ENCODE results near the gene SEC24B.
A peak's percentile ranks its signal among the peaks of the same experiment; 100 is the strongest.
"Not testable (repeated sequence)": the region's sequence is repeated elsewhere in the genome, so short reads cannot be mapped to it uniquely, and the experiment has no call there.

The SEC24B gene

GRCh38 chr4:109506890-109507289, 73.3 kb downstream of the SEC24B start:
- no peak for DNase-seq (ENCODE audit: low spot score)

- DNase-seq (ENCODE audit: low spot score), result no peak
These were observed 77.1 kb downstream of the SEC24B start for GRCh38 chr4:109510687-109511086.

GRCh38 chr4:109511414-109511813, 77.8 kb downstream of the SEC24B start:
- DNase-seq (ENCODE audit: low spot score), result no peak

- not testable (repeated sequence) for DNase-seq (ENCODE audit: low spot score)
These were observed 79.8 kb downstream of the SEC24B start for GRCh38 chr4:109513368-109513767.

GRCh38 chr4:109532182-109532581, 98.6 kb downstream of the SEC24B start:
- no peak for DNase-seq (ENCODE audit: low spot score)

GRCh38 chr4:109545401-109545800, 111.8 kb downstream of the SEC24B start:
- no peak for DNase-seq (ENCODE audit: low spot score)

GRCh38 chr4:109547394-109547793, 113.8 kb downstream of the SEC24B start:
- DNase-seq (ENCODE audit: low spot score), result no peak

GRCh38 chr4:109548655-109549054, 115.0 kb downstream of the SEC24B start:
- no peak for DNase-seq (ENCODE audit: low spot score)

- no peak for DNase-seq (ENCODE audit: low spot score)
These were observed 118.6 kb downstream of the SEC24B start for GRCh38 chr4:109552237-109552636.

GRCh38 chr4:109553130-109553529, 119.5 kb downstream of the SEC24B start:
- no peak for DNase-seq (ENCODE audit: low spot score)

GRCh38 chr4:109554971-109555370, 121.4 kb downstream of the SEC24B start:
- no peak for DNase-seq (ENCODE audit: low spot score)

GRCh38 chr4:109557433-109557832, 123.8 kb downstream of the SEC24B start:
- DNase-seq (ENCODE audit: low spot score), result no peak

- DNase-seq (ENCODE audit: low spot score), result not testable (repeated sequence)
These were observed 124.5 kb downstream of the SEC24B start for GRCh38 chr4:109558095-109558494.

- no peak for DNase-seq (ENCODE audit: low spot score)
These were observed 126.0 kb downstream of the SEC24B start for GRCh38 chr4:109559625-109559982.

- peak; percentile 46 for DNase-seq (ENCODE audit: low spot score)
These were observed 126.5 kb downstream of the SEC24B start, which contains the start of gene MCUB for GRCh38 chr4:109559983-109560686. TSS of gene MCUB (plus strand) at chr4:109560246. CDS start at chr4:109560338, 92 bp downstream.

- peak; percentile 16 for DNase-seq (ENCODE audit: low spot score)
These were observed 127.3 kb downstream of the SEC24B start for GRCh38 chr4:109560687-109561461.

GRCh38 chr4:109562457-109563239, 129.0 kb downstream of the SEC24B start:
- DNase-seq (ENCODE audit: low spot score), result no peak

GRCh38 chr4:109571494-109571893, 137.9 kb downstream of the SEC24B start:
- no peak for DNase-seq (ENCODE audit: low spot score)

GRCh38 chr4:109572154-109572553, 138.5 kb downstream of the SEC24B start:
- no peak for DNase-seq (ENCODE audit: low spot score)

- DNase-seq (ENCODE audit: low spot score), result peak; percentile 11
These were observed 140.8 kb downstream of the SEC24B start for GRCh38 chr4:109574443-109574850.

- DNase-seq (ENCODE audit: low spot score), result no peak
These were observed 141.6 kb downstream of the SEC24B start for GRCh38 chr4:109574931-109575804.

GRCh38 chr4:109576462-109576861, 142.8 kb downstream of the SEC24B start:
- no peak for DNase-seq (ENCODE audit: low spot score)
